Trophoblast cell (in vitro differentiated cells and primary cell): ENCODE results near the gene ZGPAT.

Source experiments
- DNase-seq, 2 donors: peaks; one replicate each; pipeline ENCODE4 v3.0.0-alpha.2; 2016
- H2AFZ ChIP-seq: 2 replicates; pipeline ENCODE4 v1.6.1; 2013; ENCODE audit warnings: low read length, moderate library complexity, mild to moderate bottlenecking; ENCODE audit not compliant: insufficient read depth, poor library complexity
- H2AK5ac ChIP-seq: 2 replicates; pipeline ENCODE4 v1.6.1; 2013; ENCODE audit warnings: mild to moderate bottlenecking, low read length
- H2BK120ac ChIP-seq: 2 replicates; pipeline ENCODE4 v1.6.1; 2013; ENCODE audit warnings: low read length, mild to moderate bottlenecking, moderate library complexity; ENCODE audit not compliant: insufficient read depth, poor library complexity
- H2BK12ac ChIP-seq: 2 replicates; pipeline ENCODE4 v1.6.1; 2013; ENCODE audit warnings: mild to moderate bottlenecking, low read length, moderate library complexity
- H2BK5ac ChIP-seq: 2 replicates; pipeline ENCODE4 v1.6.1; 2013; ENCODE audit warnings: low read length, low read depth, moderate library complexity, mild to moderate bottlenecking; ENCODE audit not compliant: poor library complexity
- H3K14ac ChIP-seq: 2 replicates; pipeline ENCODE4 v1.6.1; 2013; ENCODE audit warnings: mild to moderate bottlenecking, low read length
- H3K18ac ChIP-seq: 2 replicates; pipeline ENCODE4 v1.6.1; 2013; ENCODE audit warnings: mild to moderate bottlenecking, low read length
- H3K23ac ChIP-seq: 2 replicates; pipeline ENCODE4 v1.6.1; 2013; ENCODE audit warnings: low read length
- H3K27ac ChIP-seq: 2 replicates; pipeline ENCODE4 v1.5.1; 2013; ENCODE audit warnings: low read depth, mild to moderate bottlenecking, inconsistent platforms, low read length, moderate library complexity
- H3K27me3 ChIP-seq: 2 replicates; pipeline ENCODE4 v1.6.1; 2013; ENCODE audit warnings: inconsistent platforms, mild to moderate bottlenecking, low read length, moderate library complexity; ENCODE audit not compliant: insufficient read depth
- H3K36me3 ChIP-seq, 2 experiments: 1 replicate in 1 of 2; 2 replicates in 1 of 2; pipeline ENCODE4 v1.6.1; 2013; ENCODE audit warnings: low read length in 2 of 2, mild to moderate bottlenecking in 2 of 2, moderate library complexity in 1 of 2; ENCODE audit not compliant: insufficient read depth in 2 of 2, control insufficient read depth in 1 of 2
- H3K4ac ChIP-seq: 2 replicates; pipeline ENCODE4 v1.6.1; 2013; ENCODE audit warnings: low read depth, mild to moderate bottlenecking, low read length, moderate library complexity
- H3K4me1 ChIP-seq, 2 experiments: 1 replicate in 1 of 2; 2 replicates in 1 of 2; pipeline ENCODE4 v1.6.1; 2013; ENCODE audit warnings: low read length in 2 of 2, mild to moderate bottlenecking in 2 of 2, moderate library complexity in 1 of 2; ENCODE audit not compliant: insufficient read depth in 2 of 2, control insufficient read depth in 1 of 2
- H3K4me2 ChIP-seq: 2 replicates; pipeline ENCODE4 v1.6.1; 2013; ENCODE audit warnings: inconsistent platforms, mild to moderate bottlenecking, low read length, moderate library complexity
- H3K4me3 ChIP-seq: 2 replicates; pipeline ENCODE4 v1.5.1; 2013; ENCODE audit warnings: mild to moderate bottlenecking, low read depth, low read length, inconsistent platforms
- H3K79me1 ChIP-seq: one replicate; pipeline ENCODE4 v1.6.1; 2013; ENCODE audit warnings: low read length
- H3K79me2 ChIP-seq: 2 replicates; pipeline ENCODE4 v1.6.1; 2013; ENCODE audit warnings: low read length, mild to moderate bottlenecking; ENCODE audit not compliant: control insufficient read depth, insufficient read depth, poor library complexity
- H3K9ac ChIP-seq: 2 replicates; pipeline ENCODE4 v1.6.1; 2013; ENCODE audit warnings: mild to moderate bottlenecking, low read length
- H3K9me3 ChIP-seq: 2 replicates; pipeline ENCODE4 v1.6.1; 2013; ENCODE audit warnings: low read depth, mild to moderate bottlenecking, control low read depth, inconsistent platforms, low read length; ENCODE audit not compliant: insufficient read depth
- H4K12ac ChIP-seq: 2 replicates; pipeline ENCODE4 v1.6.1; 2013; ENCODE audit warnings: low read depth, mild to moderate bottlenecking, low read length, moderate library complexity
- H4K8ac ChIP-seq: 2 replicates; pipeline ENCODE4 v1.6.1; 2013; ENCODE audit warnings: low read depth, mild to moderate bottlenecking, low read length, moderate library complexity
- H4K91ac ChIP-seq: one replicate; pipeline ENCODE4 v1.6.1; 2013; ENCODE audit warnings: low read depth, mild to moderate bottlenecking, low read length, moderate library complexity
- WGBS: extraction: QIAGEN DNeasy Blood & Tissue Kit; methylation state at CpG from one replicate; pipeline ENCODE4 v1.1.7; 2013; ENCODE audit warnings: missing lambda C conversion rate; ENCODE audit not compliant: insufficient read length, insufficient coverage; ENCODE audit errors: extremely low coverage; 5-methylcytosine and 5-hydroxymethylcytosine counted together

The ZGPAT gene

DNA sequence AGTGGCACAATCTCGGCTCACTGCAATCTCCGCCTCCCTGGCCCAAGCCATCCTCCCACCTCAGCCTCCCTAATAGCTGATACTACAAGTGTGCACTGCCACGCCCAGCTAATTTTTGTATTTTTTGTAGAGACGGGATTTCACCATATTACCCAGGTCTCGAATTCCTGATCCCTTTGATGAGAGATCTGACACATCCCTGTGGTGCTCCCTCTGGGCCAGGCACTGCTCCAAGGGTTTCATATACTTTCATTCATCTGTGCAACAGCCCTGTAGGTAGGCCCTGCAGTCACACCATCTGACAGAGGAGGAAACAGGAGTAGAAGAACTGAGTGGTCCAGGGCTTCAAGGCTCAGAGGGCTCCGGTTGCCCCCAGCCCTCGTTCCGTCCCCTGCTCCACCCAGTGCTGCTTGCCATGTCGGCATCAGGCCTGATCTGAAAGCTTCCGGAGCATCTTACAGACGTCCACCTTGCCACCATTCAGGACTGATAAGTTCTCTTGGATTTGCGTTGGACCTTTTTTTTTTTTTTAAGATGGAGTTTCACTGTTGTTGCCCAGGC is 3.3 kb downstream of the ZGPAT start:
- no peak for DNase-seq
- no peak overlapping the region for H3K18ac ChIP-seq
- peaks cover 7 to 10% of the 10 kb centered on the region in 2 experiments for H3K4me1 ChIP-seq
- H3K79me2 ChIP-seq, result peaks cover 20% of the 10 kb centered on the region
- peaks cover 3% of the 10 kb centered on the region for H3K9me3 ChIP-seq
- H3K27me3 ChIP-seq, result no peaks in the 10 kb centered on the region
- peaks cover 37 to 43% of the 10 kb centered on the region in 2 experiments for H3K36me3 ChIP-seq
- H3K4me2 ChIP-seq, result no peak overlapping the region
- no peak overlapping the region for H3K4me3 ChIP-seq
- no peak overlapping the region for H2BK120ac ChIP-seq
- no peak overlapping the region for H2BK5ac ChIP-seq
- WGBS, result no CpG with 5 or more reads among the region's 12 CpGs
- H2BK12ac ChIP-seq, result no peak overlapping the region
- no peak overlapping the region for H2AFZ ChIP-seq
- no peak overlapping the region for H4K12ac ChIP-seq
- H3K27ac ChIP-seq, result no peak overlapping the region
- no peak overlapping the region for H3K9ac ChIP-seq
- H3K23ac ChIP-seq, result no peak overlapping the region
- H3K14ac ChIP-seq, result no peak overlapping the region
- no peak overlapping the region for H3K4ac ChIP-seq
- peaks cover 6% of the 10 kb centered on the region for H3K79me1 ChIP-seq
- H4K8ac ChIP-seq, result no peak overlapping the region
- H2AK5ac ChIP-seq, result no peak overlapping the region
- H4K91ac ChIP-seq, result no peak overlapping the region

DNA sequence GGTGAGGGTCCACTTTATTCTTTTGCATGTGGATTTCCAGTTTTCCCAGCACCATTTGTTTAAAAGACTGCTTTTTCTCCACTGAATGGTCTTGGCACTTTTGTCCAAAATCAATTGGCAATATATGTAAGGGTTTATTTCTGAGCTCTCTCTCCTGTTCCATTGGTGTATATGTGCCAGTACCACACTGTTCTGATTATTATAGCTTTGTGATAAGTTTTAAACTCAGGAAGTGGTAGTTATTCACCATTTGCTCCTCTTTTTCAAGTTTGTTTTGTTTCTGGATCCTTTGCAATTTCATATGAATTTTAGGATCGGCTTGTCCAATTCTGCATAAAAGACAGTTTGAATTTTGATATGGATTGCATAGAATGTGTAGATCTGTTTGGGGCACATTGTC is 4.4 kb downstream of the ZGPAT start:
- H2AFZ ChIP-seq, result no peak overlapping the region
- no peak overlapping the region for H3K14ac ChIP-seq
- H2BK120ac ChIP-seq, result no peak overlapping the region
- no peaks in the 10 kb centered on the region for H3K27me3 ChIP-seq
- H3K23ac ChIP-seq, result no peak overlapping the region
- H3K4me1 ChIP-seq, result peaks cover 7% of the 10 kb centered on the region in 2 experiments
- no peak overlapping the region for H4K12ac ChIP-seq
- no peak overlapping the region for H2BK12ac ChIP-seq
- H3K36me3 ChIP-seq, result peaks cover 33 to 44% of the 10 kb centered on the region in 2 experiments
- no peak overlapping the region for H4K91ac ChIP-seq
- no peak overlapping the region for H2BK5ac ChIP-seq
- H3K4me2 ChIP-seq, result no peak overlapping the region
- H3K9ac ChIP-seq, result no peak overlapping the region
- DNase-seq, result no peak
- peaks cover 6% of the 10 kb centered on the region for H3K79me1 ChIP-seq
- no peak overlapping the region for H3K18ac ChIP-seq
- H3K27ac ChIP-seq, result no peak overlapping the region
- H4K8ac ChIP-seq, result no peak overlapping the region
- WGBS, result no CpG with 5 or more reads among the region's 1 CpG
- peaks cover 3% of the 10 kb centered on the region for H3K9me3 ChIP-seq
- H3K4ac ChIP-seq, result no peak overlapping the region
- no peak overlapping the region for H3K4me3 ChIP-seq
- H3K79me2 ChIP-seq, result peaks cover 16% of the 10 kb centered on the region
- H2AK5ac ChIP-seq, result no peak overlapping the region

DNA sequence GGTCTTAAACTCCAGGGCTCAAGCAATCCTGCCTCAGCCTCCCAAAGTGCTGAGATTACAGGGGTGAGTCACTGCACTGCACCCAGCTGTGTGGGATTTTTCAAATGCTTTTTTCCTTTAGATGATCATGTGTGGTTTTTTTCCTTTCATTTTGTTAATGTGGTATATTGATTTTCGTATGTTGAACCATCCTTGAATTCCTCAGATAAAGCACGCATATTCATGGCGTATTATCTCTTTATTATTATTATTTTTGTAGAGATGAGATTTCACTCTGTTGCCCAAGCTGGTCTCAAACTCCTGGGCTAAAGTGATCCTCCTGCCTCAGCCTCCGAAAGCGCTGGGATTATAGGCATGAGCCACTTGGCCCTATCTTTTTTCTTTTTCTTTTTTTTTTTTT is 7.0 kb downstream of the ZGPAT start:
- Histone ChIP-seq H3K4me1 (no peaks in the 10 kb centered on the region), H3K79me1 (no peaks in the 10 kb centered on the region), H3K27ac (no peak overlapping the region), H2AK5ac (no peak overlapping the region), H3K14ac (no peak overlapping the region), H3K4me3 (no peak overlapping the region), H4K12ac (no peak overlapping the region), H3K9ac (no peak overlapping the region), H3K9me3 (peaks cover 3% of the 10 kb centered on the region), H2BK5ac (no peak overlapping the region), H3K4ac (peak overlapping the region; percentile 75), H3K18ac (no peak overlapping the region), H3K36me3 (peaks cover 35 to 47% of the 10 kb centered on the region in 2 experiments), H2AFZ (no peak overlapping the region), H3K27me3 (no peaks in the 10 kb centered on the region), H3K23ac (no peak overlapping the region), H2BK12ac (no peak overlapping the region), H3K4me2 (no peak overlapping the region), H4K91ac (no peak overlapping the region), H4K8ac (no peak overlapping the region), H2BK120ac (no peak overlapping the region), H3K79me2 (no peaks in the 10 kb centered on the region)
- DNase-seq, result no peak
- no CpG with 5 or more reads among the region's 5 CpGs for WGBS

DNA sequence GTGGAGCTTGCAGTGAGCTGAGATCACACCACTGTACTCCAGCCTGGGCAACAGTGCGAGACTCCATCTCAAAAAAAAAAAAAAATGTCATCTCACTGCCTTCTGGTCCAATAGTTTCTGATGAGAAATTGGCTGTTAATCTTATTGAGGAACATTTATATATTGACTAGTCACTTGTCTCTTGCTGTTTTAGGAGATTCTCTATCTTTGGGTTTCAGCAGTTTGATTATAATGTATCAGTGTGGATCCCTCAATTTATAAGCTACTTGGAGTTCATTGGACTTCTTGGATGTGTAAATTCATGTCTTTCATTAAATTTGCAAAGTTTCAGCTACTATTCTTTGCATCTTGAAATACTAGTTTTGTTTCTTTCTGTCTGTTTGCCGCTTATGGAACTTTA is 11.2 kb downstream of the ZGPAT start:
- Histone ChIP-seq H3K4ac (no peak overlapping the region), H3K23ac (no peak overlapping the region), H3K9ac (no peak overlapping the region), H3K4me2 (no peak overlapping the region), H3K79me1 (no peaks in the 10 kb centered on the region), H3K27ac (no peak overlapping the region), H3K18ac (no peak overlapping the region), H2BK5ac (no peak overlapping the region), H4K12ac (no peak overlapping the region), H3K4me1 (no peaks in the 10 kb centered on the region), H4K8ac (no peak overlapping the region), H2AFZ (no peak overlapping the region), H3K36me3 (peaks cover 41 to 43% of the 10 kb centered on the region in 2 experiments), H3K79me2 (no peaks in the 10 kb centered on the region), H3K27me3 (no peaks in the 10 kb centered on the region), H2BK12ac (no peak overlapping the region), H2BK120ac (no peak overlapping the region), H4K91ac (no peak overlapping the region), H3K14ac (no peak overlapping the region), H3K4me3 (no peak overlapping the region), H2AK5ac (no peak overlapping the region), H3K9me3 (peaks cover 3% of the 10 kb centered on the region)
- WGBS, result no CpG with 5 or more reads among the region's 2 CpGs
- no peak for DNase-seq
